HepG2 (cell line): ENCODE data around the gene PHKG1. TPM values are rescaled to one million over a fixed set of nuclear protein-coding genes. Genes with fewer than 3 reads are reported as not detected.
A peak's percentile ranks its signal among the peaks of the same experiment; 100 is the strongest.

ENCODE experiments used
- ARNT2 ChIP-seq: sonication (generic); formaldehyde crosslinking; IDR thresholded peaks from 2 replicates; pipeline ENCODE4 v1.8.0; 2022; ENCODE audit warnings: mild to moderate bottlenecking, low read depth, missing genetic modification reagents, moderate library complexity
- BCL6 ChIP-seq: IDR thresholded peaks from 2 replicates; pipeline ENCODE4 v1.6.1; 2016; ENCODE audit warnings: missing genetic modification reagents, missing compliant biosample characterization
- DNMT3B ChIP-seq: conservative IDR thresholded peaks from 2 replicates; pipeline ENCODE4 v1.6.1; 2016; ENCODE audit warnings: missing biosample characterization, control low read depth
- ETV6 ChIP-seq: sonication (generic); formaldehyde crosslinking; conservative IDR thresholded peaks from 2 replicates; pipeline ENCODE4 v1.4.0; 2020; ENCODE audit warnings: missing genetic modification reagents
- FOXJ3 ChIP-seq: sonication (generic); formaldehyde crosslinking; IDR thresholded peaks from 2 replicates; pipeline ENCODE4 v1.4.0; 2020; ENCODE audit warnings: missing genetic modification reagents, mild to moderate bottlenecking, borderline replicate concordance
- FOXK1 ChIP-seq: sonication (generic); formaldehyde crosslinking; IDR thresholded peaks from 2 replicates; pipeline ENCODE4 v1.4.0; 2020; ENCODE audit warnings: low read depth, missing genetic modification reagents, borderline replicate concordance
- MTF2 ChIP-seq: sonication (generic); formaldehyde crosslinking; IDR thresholded peaks from 2 replicates; pipeline ENCODE4 v1.5.0; 2020; ENCODE audit warnings: missing genetic modification reagents, borderline replicate concordance
- NFE2 ChIP-seq: sonication (generic); formaldehyde crosslinking; IDR thresholded peaks from 2 replicates; pipeline ENCODE4 v1.4.0; 2020; ENCODE audit warnings: missing genetic modification reagents
- PITX1 ChIP-seq: sonication (generic); formaldehyde crosslinking; IDR thresholded peaks from 2 replicates; pipeline ENCODE4 v1.5.1; 2020; ENCODE audit warnings: mild to moderate bottlenecking, missing genetic modification reagents
- RFX5 ChIP-seq: IDR thresholded peaks from 2 replicates; pipeline ENCODE4 v1.6.1; 2011; ENCODE audit warnings: low read depth, low read length, improper control_type of control experiment
- STAG1 ChIP-seq: sonication (generic); formaldehyde crosslinking; IDR thresholded peaks from 2 replicates; pipeline ENCODE4 v1.4.0; 2020; ENCODE audit warnings: missing genetic modification reagents
- U2AF2 ChIP-seq: fragments of 200-400 bp; formaldehyde crosslinking; IDR thresholded peaks from 2 replicates; pipeline ENCODE4 v1.6.1; 2017; ENCODE audit warnings: low read depth, mild to moderate bottlenecking, low read length
- YY1 ChIP-seq: IDR thresholded peaks from 2 replicates; pipeline ENCODE4 v1.6.1; 2011; ENCODE audit warnings: low read length, low read depth, moderate library complexity, mild to moderate bottlenecking; ENCODE audit not compliant: insufficient read depth, insufficient replicate concordance
- ZNF407 ChIP-seq: sonication (generic); formaldehyde crosslinking; IDR thresholded peaks from one replicate; pipeline ENCODE4 v1.5.1; 2020; ENCODE audit warnings: mild to moderate bottlenecking, missing genetic modification reagents; ENCODE audit errors: not compliant biosample characterization
- ZNF678 ChIP-seq: sonication (generic); formaldehyde crosslinking; IDR thresholded peaks from 2 replicates; pipeline ENCODE4 v1.4.0; 2020; ENCODE audit warnings: mild to moderate bottlenecking, missing genetic modification reagents
- polyA plus RNA-seq, 8 experiments: library from polyadenylated mRNA; depleted of rRNA in 3 of 8; stranded (reverse) in 7 of 8; unstranded in 1 of 8; fragments of >200 nt; fragmentation: Illumina TruSeq in 4 of 8; extraction: Trizol in 4 of 8; gene quantifications; 2 replicates each; pipeline versions ENCODE4 v1.2.1 to v1.2.3, GENCODE V29; 2011 to 2016; ENCODE audit warnings: low read depth in 4 of 8, missing spikeins in 1 of 8, mixed read lengths in 1 of 8; ENCODE audit not compliant: insufficient read depth in 1 of 8
- total RNA-seq, 5 experiments: library from RNA; depleted of rRNA; stranded (reverse); fragments of >200 nt; fragmentation: Illumina TruSeq; extraction: Trizol; gene quantifications; 2 replicates each; pipeline ENCODE4 v1.2.3, GENCODE V29; 2016; ENCODE audit warnings: low read depth in 1 of 5
- TF ChIP-seq, protein P1 (sequence below): sonication (generic); formaldehyde crosslinking; IDR thresholded peaks from 2 replicates; pipeline ENCODE4 v1.4.0; 2020; ENCODE audit warnings: low read depth, mild to moderate bottlenecking, missing genetic modification reagents

Gene PHKG1
- total and polyA plus RNA-seq, 2 of the 13 experiments (the other 11 are each of a cell fraction or from before 2014, with no cell fraction given) = 0.44 to 0.71 TPM

DNA sequence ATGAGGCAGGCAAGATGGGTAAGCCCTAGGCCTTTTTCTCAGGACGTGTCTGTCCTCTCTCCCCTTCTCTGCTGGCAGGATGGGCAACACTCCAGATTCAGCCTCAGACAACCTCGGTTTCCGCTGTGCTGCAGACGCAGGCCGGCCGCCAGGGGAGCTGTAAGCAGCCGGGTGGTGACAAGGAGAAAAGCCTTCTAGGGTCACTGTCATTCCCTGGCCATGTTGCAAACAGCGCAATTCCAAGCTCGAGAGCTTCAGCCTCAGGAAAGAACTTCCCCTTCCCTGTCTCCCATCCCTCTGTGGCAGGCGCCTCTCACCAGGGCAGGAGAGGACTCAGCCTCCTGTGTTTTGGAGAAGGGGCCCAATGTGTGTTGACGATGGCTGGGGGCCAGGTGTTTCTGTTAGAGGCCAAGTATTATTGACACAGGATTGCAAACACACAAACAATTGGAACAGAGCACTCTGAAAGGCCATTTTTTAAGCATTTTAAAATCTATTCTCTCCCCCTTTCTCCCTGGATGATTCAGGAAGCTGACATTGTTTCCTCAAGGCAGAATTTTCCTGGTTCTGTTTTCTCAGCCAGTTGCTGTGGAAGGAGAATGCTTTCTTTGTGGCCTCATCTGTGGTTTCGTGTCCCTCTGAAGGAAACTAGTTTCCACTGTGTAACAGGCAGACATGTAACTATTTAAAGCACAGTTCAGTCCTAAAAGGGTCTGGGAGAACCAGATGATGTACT lies 13.1 kb downstream of the PHKG1 start (continued):
- TF ChIP-seq ZNF407 (CRISPR knock-in tag) = no peak
- no peak for TF ChIP-seq DNMT3B (CRISPR knock-in tag)
- TF ChIP-seq, protein P1, sequence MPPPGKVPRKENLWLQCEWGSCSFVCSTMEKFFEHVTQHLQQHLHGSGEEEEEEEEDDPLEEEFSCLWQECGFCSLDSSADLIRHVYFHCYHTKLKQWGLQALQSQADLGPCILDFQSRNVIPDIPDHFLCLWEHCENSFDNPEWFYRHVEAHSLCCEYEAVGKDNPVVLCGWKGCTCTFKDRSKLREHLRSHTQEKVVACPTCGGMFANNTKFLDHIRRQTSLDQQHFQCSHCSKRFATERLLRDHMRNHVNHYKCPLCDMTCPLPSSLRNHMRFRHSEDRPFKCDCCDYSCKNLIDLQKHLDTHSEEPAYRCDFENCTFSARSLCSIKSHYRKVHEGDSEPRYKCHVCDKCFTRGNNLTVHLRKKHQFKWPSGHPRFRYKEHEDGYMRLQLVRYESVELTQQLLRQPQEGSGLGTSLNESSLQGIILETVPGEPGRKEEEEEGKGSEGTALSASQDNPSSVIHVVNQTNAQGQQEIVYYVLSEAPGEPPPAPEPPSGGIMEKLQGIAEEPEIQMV (CRISPR knock-in tag) = no peak
- peak; percentile 58 for TF ChIP-seq STAG1
- TF ChIP-seq PITX1 (CRISPR knock-in tag) = no peak
- TF ChIP-seq RFX5 = no peak
- no peak for TF ChIP-seq FOXK1 (CRISPR knock-in tag)
- no peak for TF ChIP-seq NFE2
- TF ChIP-seq ZNF678 (CRISPR knock-in tag) = no peak
- no peak for TF ChIP-seq MTF2 (CRISPR knock-in tag)
- no peak for TF ChIP-seq U2AF2
- TF ChIP-seq BCL6 (CRISPR knock-in tag) = no peak
- TF ChIP-seq ETV6 (CRISPR knock-in tag) = no peak
- TF ChIP-seq FOXJ3 (CRISPR knock-in tag) = no peak
- TF ChIP-seq ARNT2 = no peak
- no peak for TF ChIP-seq YY1
